Thoracic aorta (tissue), 2 donors: ENCODE measurements around the gene HDAC7. TPM values are rescaled to one million over a fixed set of nuclear protein-coding genes. Genes with fewer than 3 reads are reported as not detected.

Experiments
- ATAC-seq: fragments of 150-250 bp; one replicate; pipeline ENCODE4 v1.8.0; 2017; ENCODE audit warnings: low read depth; ENCODE audit not compliant: insufficient number of reproducible peaks, low FRiP score
- DNase-seq: peaks from one replicate; pipeline ENCODE4 v3.0.0-alpha.2; 2020; ENCODE audit warnings: low spot score
- H3K27ac ChIP-seq, 2 donors: fragments of 200-600 bp; sonication (generic); 1 replicate in 1 of 2; 2 replicates in 1 of 2; pipeline ENCODE4 v1.5.1; 2016; ENCODE audit warnings: mild to moderate bottlenecking in 2 of 2, moderate library complexity in 2 of 2
- H3K27me3 ChIP-seq: fragments of 200-600 bp; sonication (generic); replicated peaks from 2 replicates; pipeline ENCODE4 v1.6.0; 2016; ENCODE audit warnings: mild to moderate bottlenecking; ENCODE audit not compliant: insufficient read depth
- H3K36me3 ChIP-seq: fragments of 200-600 bp; sonication (generic); one replicate; pipeline ENCODE4 v1.5.1; 2016
- H3K4me1 ChIP-seq, 2 donors: fragments of 200-600 bp; sonication (generic); 1 replicate in 1 of 2; 2 replicates in 1 of 2; pipeline versions ENCODE4 v1.5.1 to v1.6.0; 2016; ENCODE audit warnings: low read depth in 2 of 2, mild to moderate bottlenecking in 1 of 2; ENCODE audit not compliant: control insufficient read depth in 1 of 2
- H3K4me3 ChIP-seq: fragments of 200-600 bp; sonication (generic); 2 replicates; pipeline ENCODE4 v1.5.1; 2016; ENCODE audit warnings: mild to moderate bottlenecking
- H3K9me3 ChIP-seq: fragments of 200-600 bp; sonication (generic); 2 replicates; pipeline ENCODE4 v1.5.1; 2016
- total RNA-seq, 2 donors: library from RNA; depleted of rRNA; stranded (reverse); fragments of >200 nt; gene quantifications; one replicate each; pipeline versions ENCODE4 v1.1.0 to v1.2.3, GENCODE V29; 2016
- TF ChIP-seq, protein P1 (sequence below): fragments of 200-600 bp; sonication (generic); IDR thresholded peaks from one replicate; pipeline ENCODE4 v1.5.1; 2019; ENCODE audit warnings: antibody characterized with exemption

The HDAC7 gene
- total RNA-seq, 2 donors from 2014 or later = 77.8 to 112 TPM

DNA sequence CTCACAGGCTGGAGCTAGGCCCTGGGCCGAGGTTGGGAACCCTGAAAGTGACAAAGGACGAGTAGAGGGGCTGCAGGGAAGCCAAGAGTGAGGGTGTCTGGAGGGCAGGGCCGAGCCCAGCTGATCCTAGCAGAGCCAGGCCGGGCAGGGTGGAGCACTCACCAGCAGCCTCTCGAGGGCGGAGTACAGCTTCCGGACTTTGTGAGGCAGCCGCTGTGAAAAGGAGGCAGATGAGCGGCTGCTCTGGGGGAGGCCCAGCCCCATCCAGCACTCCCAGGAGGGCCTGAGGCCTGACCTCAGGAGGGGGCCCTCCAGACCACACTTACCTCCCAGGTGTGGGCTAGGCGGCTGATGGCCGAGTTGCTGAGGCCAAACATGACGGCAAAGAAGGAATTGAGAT, 79.7 kb downstream of the HDAC7 start:
- Histone ChIP-seq H3K9me3 (no peaks in the 10 kb centered on the region), H3K4me1 (peaks cover 35 to 52% of the 10 kb centered on the region in 2 donors), H3K4me3 (no peak overlapping the region), H3K27ac (no peak overlapping the region), H3K36me3 (no peaks in the 10 kb centered on the region), H3K27me3 (no peaks in the 10 kb centered on the region)
- no peak for DNase-seq
- ATAC-seq = no peak
- TF ChIP-seq, protein P1, sequence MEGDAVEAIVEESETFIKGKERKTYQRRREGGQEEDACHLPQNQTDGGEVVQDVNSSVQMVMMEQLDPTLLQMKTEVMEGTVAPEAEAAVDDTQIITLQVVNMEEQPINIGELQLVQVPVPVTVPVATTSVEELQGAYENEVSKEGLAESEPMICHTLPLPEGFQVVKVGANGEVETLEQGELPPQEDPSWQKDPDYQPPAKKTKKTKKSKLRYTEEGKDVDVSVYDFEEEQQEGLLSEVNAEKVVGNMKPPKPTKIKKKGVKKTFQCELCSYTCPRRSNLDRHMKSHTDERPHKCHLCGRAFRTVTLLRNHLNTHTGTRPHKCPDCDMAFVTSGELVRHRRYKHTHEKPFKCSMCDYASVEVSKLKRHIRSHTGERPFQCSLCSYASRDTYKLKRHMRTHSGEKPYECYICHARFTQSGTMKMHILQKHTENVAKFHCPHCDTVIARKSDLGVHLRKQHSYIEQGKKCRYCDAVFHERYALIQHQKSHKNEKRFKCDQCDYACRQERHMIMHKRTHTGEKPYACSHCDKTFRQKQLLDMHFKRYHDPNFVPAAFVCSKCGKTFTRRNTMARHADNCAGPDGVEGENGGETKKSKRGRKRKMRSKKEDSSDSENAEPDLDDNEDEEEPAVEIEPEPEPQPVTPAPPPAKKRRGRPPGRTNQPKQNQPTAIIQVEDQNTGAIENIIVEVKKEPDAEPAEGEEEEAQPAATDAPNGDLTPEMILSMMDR = no peak

GRCh38 chr12:47739297-47739696, 80.4 kb downstream of the HDAC7 start:
- TF ChIP-seq, protein P1 = no peak
- Histone ChIP-seq H3K27me3 (no peaks in the 10 kb centered on the region), H3K4me1 (peaks cover 35 to 59% of the 10 kb centered on the region in 2 donors), H3K4me3 (no peak overlapping the region), H3K36me3 (no peaks in the 10 kb centered on the region), H3K9me3 (no peaks in the 10 kb centered on the region), H3K27ac (no peak overlapping the region)
- ATAC-seq (no peak), DNase-seq (no peak)

GRCh38 chr12:47737936-47738594, 81.6 kb downstream of the HDAC7 start:
- Histone ChIP-seq H3K27me3 (no peaks in the 10 kb centered on the region), H3K4me1 (peaks cover 35 to 59% of the 10 kb centered on the region in 2 donors), H3K4me3 (peak overlapping the region; percentile 38), H3K36me3 (no peaks in the 10 kb centered on the region), H3K9me3 (no peaks in the 10 kb centered on the region), H3K27ac (peak overlapping the region; percentile 88 to 94)
- TF ChIP-seq, protein P1 = no peak
- ATAC-seq (no peak), DNase-seq (no peak)

DNA sequence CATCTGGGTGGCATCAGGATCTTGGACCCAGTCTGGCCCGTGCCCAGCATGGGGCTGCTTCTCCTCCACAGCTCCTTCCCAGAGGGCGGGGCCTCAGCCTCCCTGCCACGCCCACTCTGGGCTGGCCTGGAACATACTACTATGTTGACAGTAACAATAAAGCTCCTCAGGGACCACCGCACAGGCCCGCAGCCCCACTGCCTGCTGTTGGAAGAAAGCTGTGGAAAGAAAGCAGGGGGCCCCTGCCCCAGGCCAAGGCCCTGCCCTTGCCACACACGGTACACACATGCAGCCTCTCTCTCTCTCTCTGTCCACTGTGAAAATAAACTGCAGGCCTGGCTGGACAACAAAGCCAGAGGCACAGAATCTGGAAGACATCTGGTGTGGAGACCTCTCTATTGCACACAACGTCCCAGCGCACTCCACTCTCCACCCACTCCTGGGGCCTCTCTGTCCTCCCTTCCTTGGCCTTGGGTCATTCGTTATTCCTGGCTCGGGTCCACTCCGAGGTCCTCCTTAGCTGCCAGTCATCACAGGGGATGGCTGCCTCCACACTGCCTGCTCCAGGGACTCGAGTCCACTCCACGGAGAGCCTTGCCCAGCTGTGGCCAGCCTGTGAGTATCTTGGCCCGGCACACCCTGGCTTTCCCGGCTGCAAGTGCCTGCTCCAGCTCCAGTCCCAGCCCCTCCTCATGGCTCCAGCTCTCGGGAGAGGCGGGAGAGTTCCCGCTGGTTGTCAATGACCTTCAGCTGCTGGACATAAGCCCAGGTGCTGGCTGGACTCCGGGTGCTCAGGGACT, 82.6 kb downstream of the HDAC7 start:
- H3K27me3 ChIP-seq = no peaks in the 10 kb centered on the region
- peak overlapping the region; percentile 88 to 94 for H3K27ac ChIP-seq
- TF ChIP-seq, protein P1 = no peak
- H3K4me1 ChIP-seq = peaks cover 35 to 59% of the 10 kb centered on the region in 2 donors
- peak overlapping the region; percentile 38 for H3K4me3 ChIP-seq
- H3K9me3 ChIP-seq = no peaks in the 10 kb centered on the region
- DNase-seq (peak; percentile 82), ATAC-seq (peak; percentile 93)
- no peaks in the 10 kb centered on the region for H3K36me3 ChIP-seq

GRCh38 chr12:47736216-47736615, 83.5 kb downstream of the HDAC7 start:
- Histone ChIP-seq H3K27ac (peak overlapping the region; percentile 88 to 94), H3K9me3 (no peaks in the 10 kb centered on the region), H3K4me3 (no peak overlapping the region), H3K4me1 (peaks cover 28 to 51% of the 10 kb centered on the region in 2 donors), H3K36me3 (no peaks in the 10 kb centered on the region), H3K27me3 (no peaks in the 10 kb centered on the region)
- ATAC-seq = no peak
- DNase-seq = no peak
- TF ChIP-seq, protein P1 = no peak
